T-helper 1 cell treated with Interleukin-12 subunit alpha and Interleukin-12 subunit beta and Interleukin-4 antibody, amounts not matched to agents 30 ng/mL and 1 ng/mL, for 36 hours (primary cell): ENCODE measurements around the gene NUTM2G. TPM values are rescaled to one million over a fixed set of nuclear protein-coding genes. Genes with fewer than 3 reads are reported as not detected.
"Not testable (repeated sequence)": the region's sequence is repeated elsewhere in the genome, so short reads cannot be mapped to it uniquely, and the experiment has no call there.

ENCODE experiments used
- intact Hi-C: fragments of 100-400 bp; cut with micrococcal nuclease; formaldehyde crosslinking; loops from one replicate; pipeline ENCODE4 v1.15.1; 2024
- total RNA-seq: library from RNA; stranded (reverse); gene quantifications from 2 replicates; pipeline ENCODE4 v1.2.3, GENCODE V29; 2022

The NUTM2G gene
- not detected in 2 replicates for total RNA-seq

- intact Hi-C loops, result not testable (repeated sequence)
Observed at GRCh38 chr9:96928543-96928942, at the start of gene NUTM2G. Gene NUTM2G (plus strand): TSS chr9:96928843. CDS start chr9:96929025, 182 bp downstream.

DNA sequence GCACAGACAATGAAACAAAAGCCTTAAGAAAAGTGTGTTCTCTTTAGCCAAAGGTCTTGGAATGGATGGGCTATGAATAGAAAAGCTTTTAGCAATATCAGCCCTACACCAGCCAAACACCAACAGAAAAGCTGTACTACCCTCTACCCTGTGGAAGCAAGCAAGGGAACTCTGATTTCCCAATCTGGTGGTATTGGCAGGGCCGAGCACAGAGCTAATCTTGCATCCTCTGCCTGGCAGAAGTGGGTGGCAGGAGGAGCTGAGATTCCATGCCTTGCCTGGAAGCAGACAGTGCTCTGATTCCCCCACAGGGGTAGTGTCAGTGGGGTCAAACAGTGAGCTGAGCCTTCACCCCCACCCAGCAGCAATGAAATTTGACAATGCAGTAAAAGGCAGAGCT, 44.7 kb upstream of the NUTM2G start:
- intact Hi-C loops, result no loop called here

- intact Hi-C loops, result no loop called here
Observed at GRCh38 chr9:96884443-96884842, 44.2 kb upstream of the NUTM2G start.

DNA sequence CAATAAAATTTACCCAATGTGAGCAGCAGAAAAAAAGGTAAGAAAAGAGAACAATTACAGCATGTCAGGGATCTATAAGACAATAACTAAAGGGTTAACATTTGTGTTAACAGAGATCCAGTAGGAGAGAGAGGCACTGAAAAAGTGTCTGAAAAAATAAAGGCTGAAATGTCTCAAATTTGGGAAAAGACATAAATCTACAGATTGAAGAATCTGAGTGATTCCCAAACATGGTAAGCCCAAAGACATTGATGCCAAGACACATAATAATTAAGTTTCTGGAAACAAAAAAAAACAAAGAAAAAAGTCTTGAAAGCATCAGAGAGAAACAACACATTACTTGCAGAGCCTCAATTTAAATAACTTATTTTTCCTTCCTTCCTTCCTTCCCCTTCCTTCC, 43.2 kb upstream of the NUTM2G start:
- intact Hi-C loops, result no loop called here

DNA sequence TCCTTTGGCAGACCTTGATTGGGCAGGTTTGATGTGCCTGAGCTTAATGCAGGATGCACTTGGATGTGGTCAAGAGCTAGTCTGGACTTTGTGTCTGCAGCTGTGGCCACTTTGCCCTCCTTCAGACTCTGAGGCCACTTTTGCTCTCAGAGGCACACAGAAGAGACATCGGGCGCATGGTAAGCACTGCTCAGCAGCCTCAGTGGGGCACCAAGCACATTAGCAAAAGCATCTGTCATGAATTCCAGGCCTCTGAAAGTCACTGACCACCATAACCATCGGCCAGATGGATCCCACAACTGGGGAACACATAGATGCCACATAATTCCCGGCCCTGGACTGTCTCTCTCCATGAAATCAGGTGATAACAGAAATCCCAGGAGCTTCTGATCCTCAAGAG, 40.1 kb upstream of the NUTM2G start:
- intact Hi-C loops, result no loop called here

- intact Hi-C loops, result no loop called here
Observed at GRCh38 chr9:96892131-96892530, 36.5 kb upstream of the NUTM2G start.

- intact Hi-C loops, result not testable (repeated sequence)
Observed at GRCh38 chr9:96900010-96900409, 28.6 kb upstream of the NUTM2G start.

DNA sequence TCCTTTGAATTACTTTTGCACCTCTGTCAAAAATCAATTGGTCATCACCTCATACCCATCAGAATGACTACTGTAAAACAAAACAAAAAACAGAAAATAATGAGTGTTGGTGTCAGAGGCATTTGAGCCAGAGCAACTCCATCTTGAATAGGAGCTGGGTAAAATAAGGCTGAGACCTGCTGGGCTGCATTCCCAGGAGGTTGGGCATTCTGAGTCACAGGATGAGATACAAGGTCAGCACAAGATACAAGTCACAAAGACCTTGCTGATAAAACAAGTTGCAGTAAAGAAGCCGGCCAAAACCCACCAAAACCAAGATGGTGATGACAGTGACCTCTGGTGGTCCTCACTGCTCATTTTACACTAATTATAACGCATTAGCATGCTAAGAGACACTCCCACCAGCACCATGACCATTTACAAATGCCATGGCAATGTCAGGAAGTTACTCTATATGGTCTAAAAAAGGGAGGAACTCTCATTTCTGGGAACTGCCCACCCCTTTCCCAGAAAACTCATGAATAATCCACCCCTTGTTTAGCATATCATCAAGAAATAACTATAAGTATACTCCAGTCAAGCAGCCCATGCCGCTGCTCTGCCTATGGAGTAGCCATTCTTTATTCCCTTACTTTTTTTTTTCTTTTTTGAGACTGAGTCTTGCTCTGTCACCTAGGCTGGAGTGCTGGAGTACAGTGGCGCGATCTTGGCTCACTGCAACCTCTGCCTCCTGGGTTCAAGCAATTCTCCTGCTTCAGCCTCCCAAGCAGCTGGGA, 23.5 kb upstream of the NUTM2G start:
- intact Hi-C loops, result not testable (repeated sequence)

DNA sequence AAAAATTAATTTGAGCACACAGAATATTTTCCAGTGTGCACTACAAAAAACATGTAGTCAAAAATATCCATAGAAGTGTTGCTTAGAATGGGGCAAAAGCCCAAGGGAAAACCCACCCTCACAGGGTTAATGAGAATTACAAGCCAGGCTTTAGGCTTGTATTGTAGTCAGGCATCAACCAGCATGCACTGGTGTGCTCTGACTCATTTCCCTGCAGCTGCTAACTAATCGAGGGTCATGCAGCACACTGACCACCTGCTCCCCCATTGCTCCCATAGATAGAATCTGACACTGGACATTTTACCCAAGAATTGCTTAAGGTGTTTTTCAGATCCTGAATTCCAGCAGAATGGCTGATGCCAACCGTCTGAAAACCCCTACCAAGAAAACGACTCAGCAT, 20.2 kb upstream of the NUTM2G start:
- intact Hi-C loops, result not testable (repeated sequence)

DNA sequence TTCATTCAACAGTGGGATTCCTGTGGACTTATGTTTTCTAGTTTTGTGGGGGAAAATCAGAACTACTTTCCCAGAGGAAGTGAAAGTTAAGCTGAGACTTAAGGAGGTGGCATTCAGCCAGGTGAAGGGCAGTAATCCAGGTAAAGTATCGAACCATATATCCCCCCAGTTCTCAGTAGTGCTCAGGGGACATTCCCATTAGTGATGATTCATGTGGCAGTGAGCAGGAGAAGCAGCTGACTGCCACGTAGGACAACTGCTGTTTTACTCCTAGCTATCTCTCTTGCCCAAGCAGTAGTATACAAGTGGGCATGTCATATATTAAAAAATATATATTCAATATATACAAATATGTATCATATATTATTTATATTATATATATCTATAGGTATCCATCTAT, 13.1 kb upstream of the NUTM2G start:
- intact Hi-C loops, result not testable (repeated sequence)

DNA sequence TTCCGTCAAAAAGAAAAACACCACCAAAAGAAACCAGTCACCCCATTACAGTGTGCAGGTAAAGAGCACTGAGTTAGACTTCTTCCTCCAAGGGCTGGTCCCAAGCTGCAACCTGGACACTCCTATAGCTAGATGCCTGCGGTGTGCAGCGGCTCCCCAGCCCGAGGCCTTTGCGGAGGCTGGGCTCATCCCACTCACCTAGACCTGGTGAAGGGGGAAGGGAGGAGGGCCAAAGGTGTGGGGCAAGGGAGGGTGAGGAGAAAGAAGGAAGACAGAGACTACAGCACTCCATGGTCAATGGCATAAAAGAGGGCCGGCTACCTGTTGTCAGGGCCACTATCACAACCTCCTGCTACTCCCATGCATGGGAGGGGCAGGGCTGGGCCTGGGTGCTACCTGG, 12.1 kb upstream of the NUTM2G start:
- intact Hi-C loops, result not testable (repeated sequence)

DNA sequence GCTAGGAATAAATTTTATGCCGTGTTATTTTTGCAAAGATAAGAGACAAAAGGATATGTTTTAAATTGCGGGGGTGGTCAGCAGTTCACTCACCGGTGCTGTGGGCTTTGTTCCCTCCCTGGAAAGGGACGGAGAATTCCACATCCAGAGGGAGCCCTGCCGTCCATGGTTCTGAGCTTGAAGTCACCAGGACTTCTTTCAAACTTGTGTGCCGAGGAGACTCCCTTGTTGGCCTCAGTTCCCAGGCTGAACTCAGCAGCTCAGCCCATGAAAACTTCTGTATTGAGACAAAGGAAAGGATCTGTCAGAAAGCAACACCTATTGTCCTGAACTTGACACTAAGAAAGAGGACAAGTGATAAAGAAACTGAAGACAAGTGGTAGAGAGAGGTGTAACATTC, 10.1 kb upstream of the NUTM2G start:
- intact Hi-C loops, result not testable (repeated sequence)

DNA sequence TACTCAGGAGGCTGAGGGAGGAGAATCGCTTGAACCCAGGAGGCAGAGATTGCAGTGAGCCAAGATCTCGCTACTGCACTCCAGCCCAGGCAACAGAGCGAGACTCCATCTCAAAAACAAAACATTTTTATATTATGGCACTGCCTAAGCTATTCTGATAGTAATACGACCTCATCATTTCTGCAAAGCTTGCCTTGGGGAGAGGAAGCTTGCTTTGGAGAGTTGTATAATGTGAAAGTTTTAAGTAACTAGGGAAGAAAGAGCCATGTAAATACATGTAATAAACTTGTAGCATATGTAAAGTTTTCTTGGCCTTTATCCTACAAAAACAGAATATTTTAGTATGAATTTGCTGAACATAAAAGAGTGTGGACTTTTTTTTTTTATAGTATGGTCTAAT, 7.8 kb upstream of the NUTM2G start:
- intact Hi-C loops, result not testable (repeated sequence)

DNA sequence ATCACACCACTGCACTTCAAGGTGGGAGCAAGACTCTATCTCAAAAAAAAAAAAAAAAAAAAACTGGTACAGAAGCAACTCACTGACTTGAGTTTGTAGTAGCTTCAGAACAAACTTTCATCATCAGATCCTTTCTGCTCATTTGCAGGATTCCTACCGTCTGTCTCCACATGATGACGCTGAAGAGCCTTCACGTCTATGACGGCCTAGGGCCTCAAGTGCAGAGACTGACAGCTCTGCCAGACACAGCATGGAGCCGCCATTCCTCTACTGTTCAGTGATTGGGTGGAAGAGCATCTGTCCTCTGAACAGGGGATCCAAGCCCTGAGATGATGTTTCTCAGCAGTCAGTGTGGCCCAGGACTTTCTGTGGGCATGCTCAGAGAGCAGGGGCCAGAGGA, 3.1 kb upstream of the NUTM2G start:
- intact Hi-C loops, result not testable (repeated sequence)

DNA sequence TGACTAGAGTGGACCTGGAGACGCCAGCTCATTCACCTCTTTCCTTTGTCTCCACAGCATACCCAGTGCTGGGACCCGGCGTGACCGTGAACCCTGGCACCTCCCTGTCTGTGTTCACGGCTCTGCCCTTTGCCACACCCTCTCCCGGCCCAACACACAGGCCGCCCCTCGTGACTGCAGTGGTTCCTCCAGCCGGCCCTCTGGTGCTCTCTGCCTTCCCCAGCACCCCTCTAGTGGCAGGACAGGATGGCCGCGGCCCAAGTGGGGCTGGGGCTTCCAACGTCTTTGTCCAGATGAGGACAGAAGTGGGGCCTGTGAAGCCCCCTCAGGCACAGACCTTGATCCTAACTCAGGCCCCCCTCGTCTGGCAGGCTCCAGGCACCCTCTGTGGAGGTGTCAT, 3.0 kb downstream of the NUTM2G start:
- intact Hi-C loops, result not testable (repeated sequence)

- intact Hi-C loops, result not testable (repeated sequence)
Observed at GRCh38 chr9:96934097-96934496, 5.5 kb downstream of the NUTM2G start.

DNA sequence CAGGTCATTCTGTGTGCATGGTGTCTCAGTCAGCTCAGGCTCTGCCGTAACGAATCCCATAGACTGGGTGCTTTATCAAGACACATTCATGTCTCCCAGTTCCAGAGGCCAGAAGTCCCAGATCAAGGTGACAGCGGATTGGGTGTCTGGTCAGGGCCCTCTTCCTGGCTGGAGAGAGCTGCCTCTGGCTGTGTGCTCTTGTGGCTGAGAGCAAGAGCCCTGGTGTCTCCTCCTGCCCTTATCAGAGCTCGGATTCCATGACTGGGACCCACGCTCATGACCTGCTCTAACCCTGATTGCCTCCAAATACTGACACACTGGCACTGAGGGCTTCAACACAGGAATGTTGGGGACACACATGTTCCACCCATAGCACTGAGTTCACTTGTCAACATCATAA, 6.1 kb downstream of the NUTM2G start:
- intact Hi-C loops, result not testable (repeated sequence)

GRCh38 chr9:96935401-96935800, 6.8 kb downstream of the NUTM2G start:
- intact Hi-C loops, result not testable (repeated sequence)

DNA sequence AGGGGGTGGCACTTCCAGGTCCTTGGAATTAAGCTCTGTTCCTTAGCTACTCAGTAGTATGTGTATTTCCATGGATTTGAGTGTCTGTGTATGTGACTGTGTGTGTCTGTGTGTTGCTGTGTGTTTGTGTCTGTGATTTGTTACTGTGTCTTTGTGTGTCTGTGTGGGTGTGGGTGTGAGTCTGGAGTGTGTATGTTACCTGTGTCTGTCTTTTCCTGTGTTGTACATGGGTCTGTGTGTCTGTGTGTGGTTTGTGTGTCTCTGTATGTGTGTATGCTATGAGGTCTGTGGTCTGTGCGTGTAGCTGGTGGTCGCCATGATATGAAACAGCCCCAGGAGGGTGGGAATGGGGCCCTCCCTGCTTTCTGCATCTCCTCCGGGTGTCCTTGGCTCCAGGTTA, 8.8 kb downstream of the NUTM2G start:
- intact Hi-C loops, result not testable (repeated sequence)

GRCh38 chr9:96938957-96939665, 10.5 kb downstream of the NUTM2G start:
- intact Hi-C loops, result not testable (repeated sequence)

GRCh38 chr9:96940982-96941381, 12.3 kb downstream of the NUTM2G start:
- intact Hi-C loops, result not testable (repeated sequence)

GRCh38 chr9:96941628-96942027, 13.0 kb downstream of the NUTM2G start:
- intact Hi-C loops, result not testable (repeated sequence)

DNA sequence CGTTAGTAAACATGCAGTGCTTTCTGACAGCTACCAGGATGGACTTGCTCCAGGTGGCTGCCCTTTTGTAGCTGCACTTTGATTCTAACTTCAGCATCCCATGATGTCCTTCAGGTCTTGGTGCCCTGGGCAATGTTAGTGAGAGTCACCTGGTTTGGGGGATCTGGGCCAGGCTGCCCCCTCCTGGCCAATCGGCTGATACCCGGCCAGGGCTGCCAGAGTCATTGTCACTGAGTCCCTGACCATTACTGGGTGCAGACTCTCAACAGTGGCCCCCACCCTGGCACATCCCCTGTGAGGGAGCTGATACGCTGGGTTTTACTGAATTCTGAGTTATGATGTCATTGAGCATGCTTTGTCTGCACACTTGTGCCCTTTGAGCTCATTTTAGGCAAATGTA, 13.5 kb downstream of the NUTM2G start:
- intact Hi-C loops, result not testable (repeated sequence)
